Left ventricle myocardium inferior (tissue), 1 donor: ENCODE data around the gene MICAL2. TPM values are rescaled to one million over a fixed set of nuclear protein-coding genes. Genes with fewer than 3 reads are reported as not detected.

ENCODE experiments used
- DNase-seq: peaks from one replicate; pipeline ENCODE4 v3.0.0-alpha.2; 2020
- H3K27ac ChIP-seq: fragments of 200-600 bp; replicated peaks from 2 replicates; pipeline ENCODE4 v1.8.0; 2021
- H3K27me3 ChIP-seq: fragments of 200-600 bp; 2 replicates; pipeline ENCODE4 v1.8.0; 2021; ENCODE audit warnings: low read depth
- H3K36me3 ChIP-seq: fragments of 200-600 bp; 2 replicates; pipeline ENCODE4 v1.8.0; 2021
- H3K4me1 ChIP-seq: fragments of 200-600 bp; 2 replicates; pipeline ENCODE4 v1.8.0; 2021
- H3K4me3 ChIP-seq: fragments of 200-600 bp; 2 replicates; pipeline ENCODE4 v1.8.0; 2021; ENCODE audit warnings: mild to moderate bottlenecking, moderate library complexity
- H3K9me3 ChIP-seq: fragments of 200-600 bp; replicated peaks from 2 replicates; pipeline ENCODE4 v1.8.0; 2021
- CTCF ChIP-seq: fragments of 200-600 bp; IDR thresholded peaks from 2 replicates; pipeline ENCODE4 v1.8.0; 2021; ENCODE audit warnings: antibody characterized with exemption, mild to moderate bottlenecking, borderline replicate concordance
- intact Hi-C: fragments of 100-400 bp; cut with micrococcal nuclease; formaldehyde crosslinking; loops from one replicate; pipeline ENCODE4 v1.11.0; 2022
- total RNA-seq: library from RNA; stranded (reverse); fragmentation: NEBNext Ultra II Directional; extraction: Animal tissue kit (Norgen Biotek cat#: 25700); gene quantifications from one replicate; pipeline ENCODE4 v1.2.1, GENCODE V29; 2021
- donor health status: DM: no; HTN: yes; CAD: no; lungs with severe emphysema.

The MICAL2 gene
- total RNA-seq, 1 donor from 2014 or later = 85.0 TPM

DNA sequence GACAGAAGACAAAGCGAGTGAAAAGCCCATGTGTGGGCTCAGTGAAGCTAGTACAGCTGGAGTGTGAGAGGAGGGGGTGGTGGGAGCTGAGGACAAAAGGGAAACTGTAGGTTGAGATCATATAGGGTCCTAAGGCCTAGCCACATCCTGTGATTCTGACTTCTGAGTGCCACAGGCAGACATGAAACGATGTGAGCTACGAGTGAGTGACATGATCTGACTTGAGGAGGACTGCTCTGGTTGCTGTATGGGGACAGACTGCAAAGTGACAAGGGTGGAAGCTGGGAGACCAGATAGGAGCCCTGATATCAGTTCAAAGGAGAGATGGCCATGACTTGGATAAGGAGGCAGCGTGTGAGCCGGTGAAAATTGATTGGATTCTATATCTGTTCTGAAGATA, 85.4 kb downstream of the MICAL2 start:
- intact Hi-C loops = no loop called here
- H3K27ac ChIP-seq = no peak overlapping the region
- no peak for TF ChIP-seq CTCF
- no peaks in the 10 kb centered on the region for H3K9me3 ChIP-seq
- DNase-seq = no peak
- no peak overlapping the region for H3K4me3 ChIP-seq
- peaks cover 48% of the 10 kb centered on the region for H3K4me1 ChIP-seq
- no peaks in the 10 kb centered on the region for H3K27me3 ChIP-seq
- H3K36me3 ChIP-seq = no peaks in the 10 kb centered on the region

- Histone ChIP-seq H3K27ac (no peak overlapping the region), H3K4me3 (no peak overlapping the region)
- intact Hi-C loops = no loop called here
Observed at GRCh38 chr11:12196308-12196707, 85.9 kb downstream of the MICAL2 start.

GRCh38 chr11:12196872-12197271, 86.5 kb downstream of the MICAL2 start:
- TF ChIP-seq CTCF = no peak
- H3K27me3 ChIP-seq = no peaks in the 10 kb centered on the region
- H3K27ac ChIP-seq = no peak overlapping the region
- peaks cover 59% of the 10 kb centered on the region for H3K4me1 ChIP-seq
- no peak overlapping the region for H3K4me3 ChIP-seq
- no peak for DNase-seq
- no peaks in the 10 kb centered on the region for H3K36me3 ChIP-seq
- intact Hi-C loops = no loop called here
- no peaks in the 10 kb centered on the region for H3K9me3 ChIP-seq

More at GRCh38 chr11:12196308-12196707, 85.9 kb downstream of the MICAL2 start:
- no peaks in the 10 kb centered on the region for H3K9me3 ChIP-seq
- no peak for TF ChIP-seq CTCF
- H3K4me1 ChIP-seq = peaks cover 54% of the 10 kb centered on the region
- H3K27me3 ChIP-seq = no peaks in the 10 kb centered on the region
- H3K36me3 ChIP-seq = no peaks in the 10 kb centered on the region
- no peak for DNase-seq

DNA sequence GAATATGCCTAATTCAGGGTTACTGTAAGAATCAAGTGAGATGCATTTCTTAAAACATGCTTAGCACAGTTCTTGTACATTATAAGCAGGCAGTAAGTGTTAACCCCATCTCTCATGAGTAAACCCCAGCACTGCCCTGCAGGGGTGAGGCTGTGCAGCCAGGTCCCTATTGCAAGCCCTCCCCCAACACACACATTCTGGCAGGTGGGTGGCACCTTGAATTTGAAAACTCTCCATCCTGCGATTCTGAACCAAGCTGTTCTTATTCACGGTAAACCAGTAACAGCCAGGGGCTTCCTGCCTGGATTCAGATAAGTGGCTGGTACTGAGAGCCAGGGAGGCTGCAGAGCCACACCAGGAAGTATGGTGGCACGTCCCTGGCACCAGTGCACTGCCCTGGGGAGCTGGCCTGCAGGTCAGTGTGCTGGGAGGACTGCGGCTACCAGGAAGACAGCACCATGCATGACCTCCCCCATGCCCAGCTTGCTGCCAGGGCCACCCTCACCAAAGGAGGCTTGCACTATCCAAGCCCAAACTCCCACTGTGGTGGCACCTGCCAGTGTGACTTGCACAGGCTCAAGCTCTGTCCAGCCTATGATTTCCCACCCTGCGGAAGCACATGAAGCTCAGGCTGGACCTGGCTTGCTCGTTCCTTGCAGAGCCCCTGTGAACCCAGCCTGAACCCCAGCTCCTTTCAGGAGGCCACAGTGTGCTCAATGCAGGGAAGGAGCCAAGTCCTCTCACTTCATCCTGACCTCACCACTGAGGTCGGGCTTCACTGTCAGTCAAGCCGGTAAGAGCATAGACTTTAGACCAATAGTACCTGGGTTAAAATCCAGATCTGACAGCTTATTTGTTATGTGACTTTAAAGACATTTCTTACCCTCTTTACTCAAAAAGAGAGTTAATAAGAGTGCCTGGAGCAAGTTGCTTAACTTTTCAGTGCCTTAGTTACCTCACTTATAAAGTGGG, 88.1 kb downstream of the MICAL2 start:
- Histone ChIP-seq H3K9me3 (no peaks in the 10 kb centered on the region), H3K27ac (peak overlapping the region; percentile 86), H3K27me3 (no peaks in the 10 kb centered on the region), H3K36me3 (no peaks in the 10 kb centered on the region), H3K4me3 (no peak overlapping the region), H3K4me1 (peaks cover 55% of the 10 kb centered on the region)
- DNase-seq = no peak
- intact Hi-C loops = no loop called here
- no peak for TF ChIP-seq CTCF

DNA sequence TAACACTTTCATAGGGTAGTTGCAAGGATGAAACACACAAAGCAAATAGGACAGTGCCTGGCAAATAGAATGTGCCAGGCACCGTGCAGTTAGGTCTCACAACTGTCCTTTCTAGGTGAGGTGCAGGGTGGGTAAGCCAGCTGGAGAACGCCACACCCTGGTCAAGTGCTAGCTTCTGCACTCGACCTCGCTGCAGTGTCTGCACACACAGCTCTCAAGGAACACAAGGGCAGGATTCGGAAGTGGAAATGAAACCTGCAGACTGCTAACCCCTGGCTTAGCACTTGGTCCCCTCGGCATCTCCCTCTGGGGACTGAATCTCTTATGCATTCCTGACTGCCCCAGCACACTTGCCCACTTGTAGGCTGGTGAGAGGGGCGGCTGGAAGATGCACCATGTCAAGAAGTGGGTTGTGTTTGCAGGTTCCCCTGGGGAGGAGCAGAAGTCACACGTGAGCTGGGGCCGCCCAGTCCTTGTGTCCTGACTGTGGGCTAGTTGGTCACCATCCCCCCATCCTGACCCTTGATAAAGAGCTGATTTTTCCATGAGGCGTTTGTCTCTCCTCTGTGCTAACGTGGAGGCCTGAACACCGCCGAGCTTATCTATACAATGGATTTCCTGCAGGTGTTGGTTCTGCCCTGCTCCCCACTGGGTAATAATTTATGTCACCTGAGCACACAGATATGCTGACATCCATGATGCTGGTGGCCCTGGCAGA, 89.0 kb downstream of the MICAL2 start:
- no peak for TF ChIP-seq CTCF
- peaks cover 47% of the 10 kb centered on the region for H3K4me1 ChIP-seq
- H3K36me3 ChIP-seq = peaks cover 1% of the 10 kb centered on the region
- H3K4me3 ChIP-seq = no peak overlapping the region
- DNase-seq = no peak
- peak overlapping the region; percentile 86 for H3K27ac ChIP-seq
- no peaks in the 10 kb centered on the region for H3K27me3 ChIP-seq
- H3K9me3 ChIP-seq = no peaks in the 10 kb centered on the region
- intact Hi-C loops = no loop called here
